NCI-H774 (cell line): ENCODE measurements around the gene CPSF7.
"Not testable (repeated sequence)": the region's sequence is repeated elsewhere in the genome, so short reads cannot be mapped to it uniquely, and the experiment has no call there.

Source experiments
- DNase-seq: peaks from one replicate; lab custom pipeline; 2025; lab: John Stamatoyannopoulos, UW

The CPSF7 gene

DNA sequence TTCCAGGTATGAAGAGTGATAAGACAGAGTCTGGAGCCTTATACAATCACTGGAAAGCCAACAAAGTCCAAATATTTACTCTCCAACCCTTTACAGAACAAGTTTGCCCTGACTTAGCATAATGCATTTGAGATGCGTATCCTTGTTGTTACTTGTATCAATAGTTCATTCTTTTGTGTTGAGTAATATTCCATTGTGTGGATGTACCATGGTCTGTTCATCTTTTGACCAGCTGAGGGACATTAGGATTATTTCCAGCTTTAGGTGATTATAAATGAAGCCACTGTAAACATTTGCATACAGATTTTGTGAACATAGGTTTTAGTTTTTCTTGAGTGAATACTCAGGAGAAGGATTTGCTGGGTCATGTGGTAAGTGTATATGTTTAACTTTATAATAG, 9.8 kb upstream of the CPSF7 start:
- DNase-seq = peak; percentile 49

GRCh38 chr11:61437496-61437895, 7.7 kb upstream of the CPSF7 start:
- no peak for DNase-seq

- DNase-seq = not testable (repeated sequence)
These were observed 1.1 kb upstream of the CPSF7 start for GRCh38 chr11:61430839-61431238.

DNA sequence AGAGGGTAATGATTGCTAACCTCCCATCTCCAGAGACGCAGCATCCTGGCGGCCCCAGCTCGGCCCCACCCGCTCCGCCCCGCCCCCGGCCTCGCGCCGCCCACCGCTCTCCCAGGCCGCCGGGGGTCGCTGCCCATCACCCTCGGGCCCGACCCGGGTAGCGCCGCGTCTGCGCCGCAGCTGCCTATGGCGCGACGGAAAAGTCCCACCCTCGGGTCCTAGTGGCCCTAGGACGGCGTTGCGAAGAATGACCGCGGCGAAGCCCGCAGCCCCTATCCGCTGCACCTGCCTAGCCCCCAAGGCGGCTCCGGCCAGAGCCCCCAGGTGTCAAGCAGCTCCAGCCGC, 457 bp downstream of the CPSF7 start:
- peak; percentile 57 for DNase-seq

DNA sequence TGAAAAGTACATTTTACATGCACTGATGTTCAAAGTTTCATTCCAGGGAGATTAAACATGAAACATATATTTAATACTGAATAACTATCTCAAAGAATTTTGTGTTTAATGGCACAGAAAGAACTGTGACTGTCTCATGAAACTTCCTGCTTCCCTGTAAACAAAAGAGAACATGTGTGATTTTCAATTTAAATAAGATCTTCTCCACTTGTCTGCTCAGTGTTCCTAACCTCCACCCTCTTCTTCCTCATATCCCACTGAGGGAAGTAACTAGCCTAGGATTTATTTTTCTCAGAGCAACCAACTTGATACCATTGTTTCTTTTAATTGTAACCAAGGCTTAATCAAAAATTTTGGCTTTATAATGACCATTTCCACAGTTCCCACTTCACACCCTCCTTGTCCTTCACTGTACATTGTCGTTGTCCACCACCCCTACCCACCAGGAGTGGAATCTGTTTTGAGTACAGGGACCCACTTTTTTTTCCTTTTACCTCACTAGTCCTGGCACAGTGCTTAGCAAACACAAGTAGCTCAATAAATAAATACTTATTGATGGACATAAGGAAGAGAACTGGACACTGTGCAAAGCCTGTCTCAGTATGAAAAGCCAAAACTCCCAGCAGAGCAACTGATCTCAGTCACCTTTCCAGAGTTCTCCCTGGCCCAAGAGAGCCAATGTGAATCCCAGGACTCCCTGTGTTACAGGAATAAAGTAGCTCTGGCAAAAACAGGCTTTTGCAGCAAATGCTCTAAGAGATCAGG, 4.2 kb downstream of the CPSF7 start:
- DNase-seq = no peak

DNA sequence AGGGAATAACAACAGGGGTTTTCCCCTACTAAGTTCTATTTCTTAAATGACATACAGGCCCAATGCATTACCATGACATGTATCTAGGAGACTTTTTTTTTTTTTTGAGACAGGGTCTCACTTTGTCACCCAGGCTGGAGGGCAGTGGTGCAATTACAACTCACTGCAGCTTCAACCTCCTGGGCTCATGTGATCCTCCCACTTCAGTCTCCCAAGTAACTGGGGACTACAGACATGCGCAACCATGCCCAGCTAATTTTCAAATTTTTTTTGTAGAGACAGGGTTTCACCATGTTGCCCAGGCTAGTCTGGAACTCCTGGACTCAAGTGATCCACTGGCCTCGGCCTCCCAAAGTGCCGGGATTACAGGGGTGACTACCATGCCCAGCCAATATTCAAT, 7.5 kb downstream of the CPSF7 start:
- DNase-seq = no peak

GRCh38 chr11:61418136-61418535, 11.6 kb downstream of the CPSF7 start:
- DNase-seq = no peak

- DNase-seq = no peak
These were observed 12.1 kb downstream of the CPSF7 start for GRCh38 chr11:61417670-61418069.

DNA sequence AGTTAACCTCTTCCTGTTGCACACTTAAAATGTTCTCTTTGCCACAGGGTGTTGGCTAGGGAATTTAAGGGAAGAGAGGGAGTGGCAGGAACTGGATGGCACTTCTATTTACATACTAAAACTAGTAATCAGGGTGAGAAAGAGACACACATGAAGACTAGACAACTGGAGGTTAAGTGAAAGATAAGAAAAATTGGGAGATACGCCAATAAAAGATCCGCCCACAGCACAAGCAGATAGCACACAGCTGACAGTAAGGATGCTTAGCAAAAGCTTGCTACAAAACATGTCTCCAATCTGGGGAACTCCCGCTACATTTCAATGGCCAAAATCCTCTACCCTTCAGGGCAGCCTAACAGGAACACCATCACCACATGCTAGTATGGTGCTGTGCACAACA, 12.8 kb downstream of the CPSF7 start:
- DNase-seq = no peak

- DNase-seq = no peak
These were observed 14.4 kb downstream of the CPSF7 start for GRCh38 chr11:61415381-61415780.

- no peak for DNase-seq
These were observed 15.2 kb downstream of the CPSF7 start for GRCh38 chr11:61414547-61414946.

DNA sequence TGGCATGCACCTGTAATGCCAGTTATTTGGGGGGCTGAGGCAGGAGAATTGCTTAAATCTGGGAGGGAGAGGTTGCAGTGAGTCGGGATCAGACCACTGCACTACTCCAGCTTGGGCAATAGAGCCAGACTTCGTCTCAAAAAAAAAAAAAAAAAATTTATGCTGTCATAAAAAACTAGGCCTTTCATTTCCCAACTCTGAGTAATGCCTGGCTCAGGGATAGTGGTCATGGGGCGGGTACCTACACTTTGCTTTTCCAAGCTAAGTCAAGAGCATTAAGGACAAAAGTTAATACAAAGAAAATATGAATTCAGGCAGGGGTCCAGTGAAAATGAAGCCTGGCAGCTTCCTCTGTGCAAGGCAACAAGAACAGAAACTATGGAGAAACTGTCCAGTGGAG, 16.3 kb downstream of the CPSF7 start:
- no peak for DNase-seq

- DNase-seq = no peak
These were observed 18.2 kb downstream of the CPSF7 start for GRCh38 chr11:61411589-61411988.

GRCh38 chr11:61406991-61407728, 22.6 kb downstream of the CPSF7 start:
- no peak for DNase-seq

- DNase-seq = no peak
These were observed 23.7 kb downstream of the CPSF7 start for GRCh38 chr11:61406067-61406466.

GRCh38 chr11:61404641-61405040, 25.1 kb downstream of the CPSF7 start:
- no peak for DNase-seq

DNA sequence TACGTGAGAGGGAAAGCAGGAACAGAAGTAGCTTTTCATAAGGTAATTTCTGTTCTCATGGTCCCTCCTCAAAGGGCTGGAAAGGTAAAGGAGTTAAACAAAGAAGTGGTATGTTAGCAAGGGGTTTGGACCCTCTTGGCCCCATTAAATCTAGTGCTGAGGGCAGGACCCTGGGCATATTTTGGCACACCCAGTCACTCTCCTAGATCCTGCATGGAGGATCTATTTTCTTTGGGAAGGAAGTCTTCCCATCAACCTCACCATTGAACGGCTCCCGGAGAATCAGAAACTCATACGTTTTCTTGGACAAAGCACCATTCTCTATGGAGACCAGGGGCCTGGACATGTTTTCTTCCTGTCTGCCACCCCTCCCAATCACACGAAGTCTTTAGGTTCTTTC, 25.7 kb downstream of the CPSF7 start:
- DNase-seq = no peak

DNA sequence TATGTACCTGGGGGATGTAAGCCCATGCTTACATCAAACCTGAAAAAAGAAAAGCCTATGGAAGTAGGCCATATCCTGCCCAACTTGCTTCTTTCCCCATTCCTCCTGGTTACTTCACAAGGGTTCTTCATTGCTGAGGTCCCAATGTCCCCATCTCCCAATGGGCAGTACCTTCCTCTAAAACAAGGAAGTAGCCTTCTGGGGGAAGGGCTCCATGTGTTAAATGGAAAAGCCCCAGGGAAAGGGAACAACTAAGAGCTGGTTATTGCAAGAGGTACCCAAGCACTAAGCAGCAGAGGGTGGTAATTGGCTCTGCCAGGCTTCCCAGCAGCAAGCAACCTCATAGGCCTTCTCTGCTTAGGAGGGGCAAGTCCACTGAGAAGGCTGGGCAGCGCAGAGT, 26.1 kb downstream of the CPSF7 start:
- no peak for DNase-seq

DNA sequence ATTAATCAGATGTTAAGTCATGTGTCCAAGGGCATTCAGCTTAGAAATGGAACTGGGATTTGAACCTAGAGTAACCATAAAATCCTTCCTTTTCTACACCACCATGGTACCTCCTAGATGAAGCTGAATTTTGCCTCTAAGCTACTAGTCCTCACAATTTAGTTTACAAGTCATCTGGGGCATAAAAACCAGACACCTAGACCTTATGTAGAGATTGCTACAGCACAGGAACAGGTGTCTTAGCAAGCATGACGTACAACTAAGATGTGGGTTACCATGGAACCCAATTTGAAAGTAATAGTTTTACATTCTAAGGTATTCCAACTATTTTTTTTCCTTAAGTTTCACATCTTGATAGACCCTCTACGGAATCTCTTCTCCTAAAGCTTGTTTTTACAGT, 28.2 kb downstream of the CPSF7 start:
- DNase-seq = no peak

DNA sequence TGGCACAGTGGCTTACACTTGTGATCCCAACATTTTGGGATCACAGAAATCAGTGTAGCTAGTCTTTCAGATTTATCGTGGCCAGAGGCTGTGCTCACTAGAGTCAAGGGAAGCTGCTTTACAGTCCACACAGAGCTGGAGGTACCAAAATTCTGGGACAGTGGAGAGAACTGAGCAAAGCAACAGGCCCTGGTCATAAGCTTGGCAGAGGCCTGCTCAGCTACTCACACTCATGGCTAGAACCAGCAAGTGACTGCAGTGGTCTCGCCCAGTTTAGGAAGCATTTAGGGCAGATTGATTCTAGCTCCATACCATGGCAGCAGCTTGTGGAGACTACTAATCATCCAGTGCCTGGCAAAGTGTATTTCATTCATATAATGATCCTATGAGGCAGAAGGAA, 28.6 kb downstream of the CPSF7 start:
- DNase-seq = no peak

DNA sequence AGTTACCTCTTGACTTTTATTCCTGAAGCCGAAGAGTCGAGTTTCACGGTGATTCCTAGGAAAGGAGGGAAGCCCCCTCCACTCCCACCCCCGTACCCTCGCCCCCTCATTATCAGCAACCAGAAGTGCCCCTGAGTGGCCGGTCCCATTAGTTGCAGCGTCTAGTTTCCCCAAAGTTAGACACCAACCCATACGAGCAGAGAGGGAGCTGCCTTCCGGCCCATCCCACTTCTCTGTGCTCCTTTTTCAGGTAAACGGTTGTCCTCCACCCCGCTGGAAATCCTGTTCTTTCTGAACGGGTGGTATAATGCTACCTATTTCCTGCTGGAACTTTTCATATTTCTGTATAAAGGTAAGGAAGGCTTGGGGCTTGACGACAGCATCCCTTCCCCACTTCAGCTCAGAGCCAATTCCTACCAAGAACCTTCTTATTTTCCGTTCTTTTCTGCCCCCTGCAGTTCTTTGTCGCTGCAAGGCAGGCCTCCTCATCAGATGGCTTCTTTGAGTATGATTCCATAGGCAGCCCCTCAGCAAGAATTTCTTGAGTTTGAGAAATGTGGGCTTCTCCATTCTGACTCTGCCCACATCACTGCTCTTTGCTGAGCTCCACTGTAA, 36.7 kb downstream of the CPSF7 start:
- DNase-seq = no peak

DNA sequence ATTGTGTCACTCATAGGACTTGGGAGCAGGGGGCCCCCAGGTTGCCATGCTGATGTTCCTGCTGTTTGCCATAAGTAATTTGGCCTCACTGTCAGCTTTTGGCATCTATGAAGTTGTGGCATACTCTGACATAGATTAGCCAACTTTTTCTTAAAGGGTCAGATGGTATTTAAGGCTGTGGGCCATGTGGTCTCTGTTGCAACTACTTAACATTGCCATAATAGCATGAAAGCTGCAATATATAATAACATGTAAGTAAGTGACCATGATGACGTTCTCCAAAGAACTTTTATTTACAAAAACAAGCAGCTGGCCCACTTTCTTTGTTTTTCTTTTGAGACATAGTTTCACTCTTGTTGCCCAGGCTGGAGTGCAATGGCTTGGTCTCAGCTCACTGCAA, 39.6 kb downstream of the CPSF7 start:
- DNase-seq = no peak
